ENCODE results near the gene SLC16A5.

DNA sequence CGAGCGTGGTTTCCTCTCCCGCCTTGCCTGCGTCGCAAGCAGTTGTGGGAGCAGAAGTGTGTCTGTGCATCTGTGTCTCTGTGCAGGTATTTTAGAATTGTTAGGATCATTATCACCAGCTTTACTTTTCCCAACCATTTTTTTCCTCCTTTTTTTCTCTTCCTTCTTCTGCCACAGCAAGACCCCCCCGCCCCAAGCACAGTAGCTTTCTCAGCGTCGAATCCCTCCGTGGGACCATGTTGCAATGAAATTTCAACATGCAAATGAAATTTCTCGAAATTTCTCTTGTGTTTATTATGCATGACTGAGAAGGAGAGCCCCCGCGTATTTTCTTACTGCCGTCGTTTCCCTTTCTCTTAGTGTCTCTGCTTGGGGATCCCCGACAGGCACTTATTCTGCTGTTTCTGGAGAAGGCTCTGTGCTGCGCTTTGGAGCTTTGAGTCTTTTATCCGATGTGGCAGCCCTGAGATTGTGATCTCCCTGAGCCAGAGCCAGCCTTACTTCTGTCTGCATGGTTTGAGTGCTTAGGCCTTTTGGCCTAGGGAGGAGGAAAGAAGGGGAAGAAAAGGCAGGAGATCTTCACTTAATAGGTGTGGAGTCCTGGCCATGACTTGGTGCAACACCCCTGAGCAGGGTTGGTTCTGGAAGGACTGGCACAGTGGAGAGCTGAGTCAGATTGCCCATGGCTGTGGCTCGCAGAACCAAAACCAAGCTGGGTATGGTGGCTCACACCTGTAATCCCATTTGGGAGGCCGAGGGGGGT lies 27.0 kb downstream of the SLC16A5 start:
- no peak for TF ChIP-seq EZH2 (IDR thresholded peaks at IDR 0.05; ENCODE audit: low read length)
- TF ChIP-seq, protein P1, sequence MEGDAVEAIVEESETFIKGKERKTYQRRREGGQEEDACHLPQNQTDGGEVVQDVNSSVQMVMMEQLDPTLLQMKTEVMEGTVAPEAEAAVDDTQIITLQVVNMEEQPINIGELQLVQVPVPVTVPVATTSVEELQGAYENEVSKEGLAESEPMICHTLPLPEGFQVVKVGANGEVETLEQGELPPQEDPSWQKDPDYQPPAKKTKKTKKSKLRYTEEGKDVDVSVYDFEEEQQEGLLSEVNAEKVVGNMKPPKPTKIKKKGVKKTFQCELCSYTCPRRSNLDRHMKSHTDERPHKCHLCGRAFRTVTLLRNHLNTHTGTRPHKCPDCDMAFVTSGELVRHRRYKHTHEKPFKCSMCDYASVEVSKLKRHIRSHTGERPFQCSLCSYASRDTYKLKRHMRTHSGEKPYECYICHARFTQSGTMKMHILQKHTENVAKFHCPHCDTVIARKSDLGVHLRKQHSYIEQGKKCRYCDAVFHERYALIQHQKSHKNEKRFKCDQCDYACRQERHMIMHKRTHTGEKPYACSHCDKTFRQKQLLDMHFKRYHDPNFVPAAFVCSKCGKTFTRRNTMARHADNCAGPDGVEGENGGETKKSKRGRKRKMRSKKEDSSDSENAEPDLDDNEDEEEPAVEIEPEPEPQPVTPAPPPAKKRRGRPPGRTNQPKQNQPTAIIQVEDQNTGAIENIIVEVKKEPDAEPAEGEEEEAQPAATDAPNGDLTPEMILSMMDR (optimal IDR thresholded peaks at IDR 0.05 in 1 of 3, IDR thresholded peaks at IDR 0.05 in 1 of 3, conservative IDR thresholded peaks at IDR 0.05 in 1 of 3; ENCODE audit: extremely low read depth in 1 of 3, insufficient read depth in 2 of 3, low read length in 3 of 3): no peak
